GM12878 (cell line): ENCODE measurements around the gene GBGT1. TPM values are rescaled to one million over a fixed set of nuclear protein-coding genes. Genes with fewer than 3 reads are reported as not detected.

Experiments
- ATAC-seq: fragments of 200-7000 bp; cut with Tn5 transposase; 3 replicates; pipeline ENCODE4 v1.9.1; 2020; ENCODE audit warnings: mild to moderate bottlenecking, moderate library complexity
- BruUV-seq: library from RNA; stranded (reverse); fragments of 400-500 nt; replicated peaks from 2 replicates; lab custom pipeline; 2021; lab: Mats Ljungman, UMichigan
- CTCF ChIA-PET: fragments of 300-600 bp; sonication (Branson Sonifier 250); formaldehyde crosslinking; extraction: SDS; loops from one replicate; lab custom pipeline; 2021; ENCODE audit warnings: inconsistent platforms; lab: Yijun Ruan, JAX
- POLR2A ChIA-PET: fragments of 350-600 bp; formaldehyde crosslinking; extraction: SDS; loops from one replicate; lab custom pipeline; 2021; ENCODE audit warnings: inconsistent platforms; lab: Charles Lee
- RAD21 ChIA-PET: fragments of 300-600 bp; sonication (Branson Sonifier 250); formaldehyde crosslinking; loops from one replicate; lab custom pipeline; 2023; ENCODE audit warnings: antibody characterized with exemption; ENCODE audit not compliant: unreplicated experiment; lab: Charles Lee
- SMC1A ChIA-PET: fragments of 300-600 bp; sonication (Branson Sonifier 250); formaldehyde crosslinking; loops from one replicate; lab custom pipeline; 2023; ENCODE audit not compliant: unreplicated experiment, uncharacterized antibody; lab: Charles Lee
- DNase-seq: peaks from one replicate; pipeline ENCODE4 v3.0.0-alpha.2; 2011; ENCODE audit warnings: low read depth, low spot score
- FAIRE-seq: peaks from 3 replicates; lab custom pipeline; 2011; peaks lifted over from hg19 to GRCh38; lab: Jason Lieb, UNC
- H2AFZ ChIP-seq: 2 replicates; pipeline ENCODE4 v1.6.0; 2011; ENCODE audit warnings: low read depth, low read length, control low read depth; ENCODE audit not compliant: control insufficient read depth
- H3K27ac ChIP-seq: 2 replicates; pipeline ENCODE4 v1.5.1; 2011; ENCODE audit warnings: control low read depth; ENCODE audit not compliant: control insufficient read depth, insufficient read depth
- H3K27me3 ChIP-seq, 2 experiments: replicated peaks in 1 of 2; 2 replicates each; pipeline versions ENCODE4 v1.6.0 to v1.6.1; 2011; ENCODE audit warnings: low read length in 1 of 2; ENCODE audit not compliant: control insufficient read depth in 2 of 2, insufficient read depth in 2 of 2
- H3K36me3 ChIP-seq, 2 experiments: 2 replicates each; pipeline ENCODE4 v1.5.1; 2011; ENCODE audit warnings: low read length in 1 of 2; ENCODE audit not compliant: control insufficient read depth in 2 of 2, insufficient read depth in 2 of 2
- H3K4me1 ChIP-seq: 2 replicates; pipeline ENCODE4 v1.6.1; 2011; ENCODE audit warnings: mild to moderate bottlenecking, low read length, moderate library complexity, mixed read lengths; ENCODE audit not compliant: control insufficient read depth, insufficient read depth
- H3K4me2 ChIP-seq: 2 replicates; pipeline ENCODE4 v1.6.0; 2011; ENCODE audit warnings: control low read depth; ENCODE audit not compliant: control insufficient read depth, insufficient read depth
- H3K4me3 ChIP-seq: fragments of 200-600 bp; sonication (generic); 2 replicates; pipeline ENCODE4 v1.5.1; 2016
- H3K79me2 ChIP-seq: 2 replicates; pipeline ENCODE4 v1.6.0; 2011; ENCODE audit warnings: low read length; ENCODE audit not compliant: control insufficient read depth, insufficient read depth
- H3K9ac ChIP-seq: 2 replicates; pipeline ENCODE4 v1.8.0; 2011; ENCODE audit warnings: low read length, control low read depth, mixed read lengths; ENCODE audit not compliant: control insufficient read depth, insufficient read depth
- H3K9me3 ChIP-seq: replicated peaks from 3 replicates; pipeline ENCODE4 v1.5.1; 2011; ENCODE audit warnings: mild to moderate bottlenecking, low read length; ENCODE audit not compliant: control insufficient read depth, insufficient read depth
- H4K20me1 ChIP-seq: 2 replicates; pipeline ENCODE4 v1.6.0; 2011; ENCODE audit not compliant: control insufficient read depth, insufficient read depth
- CBX3 ChIP-seq: fragments of 200-600 bp; sonication (generic); IDR thresholded peaks from 2 replicates; pipeline ENCODE4 v1.6.1; 2016; ENCODE audit warnings: low read depth, borderline replicate concordance
- CHD1 ChIP-seq: IDR thresholded peaks from 2 replicates; pipeline ENCODE4 v1.6.1; 2012; ENCODE audit warnings: low read depth, low read length, improper control_type of control experiment
- EGR1 ChIP-seq, 2 experiments: IDR thresholded peaks; 1 replicate in 1 of 2; 2 replicates in 1 of 2; pipeline ENCODE4 v1.6.1; 2011 to 2012; ENCODE audit warnings: low read depth in 2 of 2, low read length in 2 of 2, borderline replicate concordance in 1 of 2, mild to moderate bottlenecking in 1 of 2, moderate library complexity in 1 of 2
- GABPA ChIP-seq: IDR thresholded peaks from 2 replicates; pipeline ENCODE4 v1.6.1; 2014; ENCODE audit warnings: antibody characterized with exemption, low read depth, mild to moderate bottlenecking, inconsistent platforms
- LARP7 ChIP-seq: fragments of 450-650 bp; IDR thresholded peaks from 2 replicates; pipeline ENCODE4 v1.6.1; 2017; ENCODE audit warnings: mild to moderate bottlenecking
- MXI1 ChIP-seq: fragments of 150-350 bp; IDR thresholded peaks from 2 replicates; pipeline ENCODE4 v1.6.1; 2011; ENCODE audit warnings: low read depth, mild to moderate bottlenecking, inconsistent platforms, low read length, improper control_type of control experiment
- POLR2AphosphoS2 ChIP-seq: IDR thresholded peaks from 2 replicates; pipeline ENCODE4 v1.6.1; 2011; ENCODE audit warnings: low read depth, mild to moderate bottlenecking, low read length, improper control_type of control experiment, moderate library complexity
- RCOR1 ChIP-seq: conservative IDR thresholded peaks from 2 replicates; pipeline ENCODE4 v1.6.1; 2012; ENCODE audit warnings: low read depth, low read length, improper control_type of control experiment
- SP1 ChIP-seq: IDR thresholded peaks from one replicate; pipeline ENCODE4 v1.6.1; 2011; ENCODE audit warnings: low read depth, low read length
- SRF ChIP-seq, 2 experiments: IDR thresholded peaks; 2 replicates each; pipeline ENCODE4 v1.6.1; 2011; ENCODE audit warnings: low read depth in 2 of 2, low read length in 2 of 2, mild to moderate bottlenecking in 1 of 2, moderate library complexity in 1 of 2
- TCF3 ChIP-seq: IDR thresholded peaks from 2 replicates; pipeline ENCODE4 v1.6.1; 2012; ENCODE audit warnings: low read depth, mild to moderate bottlenecking, low read length, borderline replicate concordance; ENCODE audit not compliant: insufficient read depth
- ZNF207 ChIP-seq: fragments of 450-650 bp; IDR thresholded peaks from 2 replicates; pipeline ENCODE4 v1.6.1; 2014; ENCODE audit warnings: antibody characterized with exemption, mild to moderate bottlenecking, borderline replicate concordance
- WGBS: methylation state at CpG from one replicate; pipeline ENCODE4 v1.1.6; 2016; ENCODE audit warnings: low lambda C conversion rate; ENCODE audit not compliant: insufficient replicate concordance, insufficient coverage; ENCODE audit errors: missing lambda C conversion rate; 5-methylcytosine and 5-hydroxymethylcytosine counted together
- in situ Hi-C: fragments of 300-500 bp; cut with MboI; formaldehyde crosslinking; loops from 9 replicates; pipeline ENCODE4 v1.14.3; 2018; ENCODE audit warnings: mixed read lengths
- intact Hi-C: fragments of 100-400 bp; cut with micrococcal nuclease; formaldehyde crosslinking; loops from one replicate; pipeline ENCODE4 v1.14.2; 2022; ENCODE audit not compliant: unreplicated experiment
- polyA plus RNA-seq, 11 experiments: library from polyadenylated mRNA; depleted of rRNA in 4 of 11; unstranded in 6 of 11; stranded (reverse) in 5 of 11; fragments of >200 nt; fragmentation: Nextera tagmentation in 4 of 11; fragmentation: Illumina TruSeq in 1 of 11; extraction: Ambion mirVana in 4 of 11; extraction: Trizol in 1 of 11; gene quantifications; 1 replicate in 1 of 11; 2 replicates in 10 of 11; pipeline versions ENCODE4 v1.2.1 to v1.2.3, GENCODE V29; 2011 to 2016; ENCODE audit warnings: inconsistent platforms in 2 of 11, missing spikeins in 2 of 11, low read depth in 1 of 11
- total RNA-seq, 4 experiments: library from RNA; depleted of rRNA in 3 of 4; stranded (reverse); fragments of >200 nt in 3 of 4; fragmentation: Illumina TruSeq in 1 of 4; extraction: Trizol in 1 of 4; gene quantifications; 2 replicates each; pipeline versions ENCODE4 v1.2.1 to v1.2.3, GENCODE V29; 2013 to 2021
- TF ChIP-seq, protein P1 (sequence below): fragments of 450-650 bp; IDR thresholded peaks from 2 replicates; pipeline ENCODE4 v1.6.1; 2017; ENCODE audit warnings: mild to moderate bottlenecking
- TF ChIP-seq, protein P2 (sequence below): IDR thresholded peaks from 2 replicates; pipeline ENCODE4 v1.6.1; 2012; ENCODE audit warnings: improper control_type of control experiment, low read depth, low read length; ENCODE audit not compliant: insufficient replicate concordance

Gene GBGT1
- total and polyA plus RNA-seq, 10 of the 15 experiments (the other 5 are each of a cell fraction or from before 2014, with no cell fraction given): 0.08 to 1.9 (median 0.49) TPM

DNA sequence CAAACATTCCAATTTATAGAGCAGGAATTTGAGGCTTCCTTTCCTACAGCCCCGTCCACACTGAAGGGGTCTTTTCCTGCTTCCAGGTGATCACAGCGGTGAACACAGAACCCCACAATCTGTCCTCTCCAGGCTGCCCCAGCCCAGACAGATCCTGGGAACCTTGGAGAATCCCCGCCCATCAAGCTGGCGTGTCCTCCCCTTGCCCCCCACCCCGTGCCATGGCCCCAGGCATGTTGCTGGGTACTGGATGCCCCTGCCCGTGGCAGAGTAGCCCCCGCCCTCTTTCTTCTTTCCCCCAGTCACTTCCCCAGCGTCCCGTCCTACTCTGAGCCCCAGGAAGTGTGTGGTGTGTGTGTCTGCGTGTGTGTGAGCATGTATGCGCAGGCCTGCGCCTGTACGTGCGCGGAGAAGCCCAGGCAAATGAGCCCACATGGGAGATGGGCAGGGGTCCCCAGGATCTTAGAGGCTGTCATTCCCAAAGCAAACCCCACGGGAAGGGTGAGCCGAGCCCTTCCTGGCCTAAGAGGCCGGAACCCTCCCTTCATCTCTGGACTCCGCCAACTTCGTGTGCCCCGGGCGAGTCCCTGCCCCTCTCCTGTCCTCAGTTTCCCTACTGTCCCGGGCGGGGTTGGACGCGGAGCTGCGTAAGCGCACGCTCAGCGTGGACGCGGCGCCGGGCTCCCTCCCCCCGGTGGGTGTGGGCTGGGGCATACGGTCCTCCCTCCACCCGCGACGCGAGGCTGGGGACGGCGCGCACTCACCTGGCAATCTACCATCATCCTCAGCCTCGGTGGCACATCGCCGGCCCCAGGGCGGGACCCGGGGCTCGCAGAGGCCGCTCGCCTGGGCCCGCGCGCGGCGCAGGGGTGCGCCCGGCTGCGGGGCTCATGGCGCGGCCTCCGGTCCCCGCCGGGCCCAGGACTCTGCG, 15.2 kb downstream of the GBGT1 start:
- H3K79me2 ChIP-seq: peaks cover 42% of the 10 kb centered on the region
- intact Hi-C loops (loop anchor here (1.0 to 5.0 kb wide), 2 partner anchors 27 to 126 kb away; partner anchors contain the start of gene RALGDS), in situ Hi-C loops (loop anchor here (5.0 to 25.0 kb wide), 2 partner anchors 41 to 1886 kb away; no protein-coding TSS in a partner anchor)
- H2AFZ ChIP-seq: peak overlapping the region; percentile 8
- H3K9me3 ChIP-seq: no peaks in the 10 kb centered on the region
- DNase-seq (no peak), ATAC-seq (peak; percentile 32), FAIRE-seq (peak; percentile 13)
- ChIA-PET POLR2A (interaction anchor here (1.0 to 3.2 kb wide), 4 partner anchors 29 to 337 kb away, joined by 4 to 20 read pairs (median 11); partner anchors contain the start of gene RALGDS), RAD21 (interaction anchor here (0.7 to 8.2 kb wide), 10 partner anchors 11 to 311 kb away, joined by 3 to 219 read pairs (median 6); partner anchors contain the start of genes CACFD1, GTF3C5 and RALGDS), SMC1A (interaction anchor here (1.0 to 6.0 kb wide), 12 partner anchors 8 to 174 kb away, joined by 3 to 48 read pairs (median 6); no protein-coding TSS in a partner anchor), CTCF (interaction anchor here (0.6 to 8.7 kb wide), 25 partner anchors 7 to 329 kb away, joined by 3 to 401 read pairs (median 6); partner anchors contain the start of genes GFI1B, GTF3C5 and RALGDS)
- peak overlapping the region; percentile 65 for H3K9ac ChIP-seq
- H4K20me1 ChIP-seq: no peaks in the 10 kb centered on the region
- peak overlapping the region; percentile 78 for H3K4me3 ChIP-seq
- H3K4me1 ChIP-seq: peaks cover 20% of the 10 kb centered on the region
- H3K27ac ChIP-seq: peak overlapping the region; percentile 72
- no TSS peak for BruUV-seq
- H3K27me3 ChIP-seq: no peaks in the 10 kb centered on the region
- peak overlapping the region; percentile 94 for H3K4me2 ChIP-seq
- no peaks in the 10 kb centered on the region for H3K36me3 ChIP-seq
- whole genome bisulfite sequencing: under 1% methylated on average over 39 of the region's 65 CpGs
- peak; percentile 27; the same call in 1 of the 2 replicates for TF ChIP-seq POLR2AphosphoS2
- TF ChIP-seq, protein P1, sequence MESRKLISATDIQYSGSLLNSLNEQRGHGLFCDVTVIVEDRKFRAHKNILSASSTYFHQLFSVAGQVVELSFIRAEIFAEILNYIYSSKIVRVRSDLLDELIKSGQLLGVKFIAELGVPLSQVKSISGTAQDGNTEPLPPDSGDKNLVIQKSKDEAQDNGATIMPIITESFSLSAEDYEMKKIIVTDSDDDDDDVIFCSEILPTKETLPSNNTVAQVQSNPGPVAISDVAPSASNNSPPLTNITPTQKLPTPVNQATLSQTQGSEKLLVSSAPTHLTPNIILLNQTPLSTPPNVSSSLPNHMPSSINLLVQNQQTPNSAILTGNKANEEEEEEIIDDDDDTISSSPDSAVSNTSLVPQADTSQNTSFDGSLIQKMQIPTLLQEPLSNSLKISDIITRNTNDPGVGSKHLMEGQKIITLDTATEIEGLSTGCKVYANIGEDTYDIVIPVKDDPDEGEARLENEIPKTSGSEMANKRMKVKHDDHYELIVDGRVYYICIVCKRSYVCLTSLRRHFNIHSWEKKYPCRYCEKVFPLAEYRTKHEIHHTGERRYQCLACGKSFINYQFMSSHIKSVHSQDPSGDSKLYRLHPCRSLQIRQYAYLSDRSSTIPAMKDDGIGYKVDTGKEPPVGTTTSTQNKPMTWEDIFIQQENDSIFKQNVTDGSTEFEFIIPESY: no peak
- TF ChIP-seq GABPA: no peak
- peak; percentile 31; the same call in 1 of the 2 replicates for TF ChIP-seq MXI1
- no peak for TF ChIP-seq SP1
- TF ChIP-seq CBX3: no peak
- TF ChIP-seq, protein P2, sequence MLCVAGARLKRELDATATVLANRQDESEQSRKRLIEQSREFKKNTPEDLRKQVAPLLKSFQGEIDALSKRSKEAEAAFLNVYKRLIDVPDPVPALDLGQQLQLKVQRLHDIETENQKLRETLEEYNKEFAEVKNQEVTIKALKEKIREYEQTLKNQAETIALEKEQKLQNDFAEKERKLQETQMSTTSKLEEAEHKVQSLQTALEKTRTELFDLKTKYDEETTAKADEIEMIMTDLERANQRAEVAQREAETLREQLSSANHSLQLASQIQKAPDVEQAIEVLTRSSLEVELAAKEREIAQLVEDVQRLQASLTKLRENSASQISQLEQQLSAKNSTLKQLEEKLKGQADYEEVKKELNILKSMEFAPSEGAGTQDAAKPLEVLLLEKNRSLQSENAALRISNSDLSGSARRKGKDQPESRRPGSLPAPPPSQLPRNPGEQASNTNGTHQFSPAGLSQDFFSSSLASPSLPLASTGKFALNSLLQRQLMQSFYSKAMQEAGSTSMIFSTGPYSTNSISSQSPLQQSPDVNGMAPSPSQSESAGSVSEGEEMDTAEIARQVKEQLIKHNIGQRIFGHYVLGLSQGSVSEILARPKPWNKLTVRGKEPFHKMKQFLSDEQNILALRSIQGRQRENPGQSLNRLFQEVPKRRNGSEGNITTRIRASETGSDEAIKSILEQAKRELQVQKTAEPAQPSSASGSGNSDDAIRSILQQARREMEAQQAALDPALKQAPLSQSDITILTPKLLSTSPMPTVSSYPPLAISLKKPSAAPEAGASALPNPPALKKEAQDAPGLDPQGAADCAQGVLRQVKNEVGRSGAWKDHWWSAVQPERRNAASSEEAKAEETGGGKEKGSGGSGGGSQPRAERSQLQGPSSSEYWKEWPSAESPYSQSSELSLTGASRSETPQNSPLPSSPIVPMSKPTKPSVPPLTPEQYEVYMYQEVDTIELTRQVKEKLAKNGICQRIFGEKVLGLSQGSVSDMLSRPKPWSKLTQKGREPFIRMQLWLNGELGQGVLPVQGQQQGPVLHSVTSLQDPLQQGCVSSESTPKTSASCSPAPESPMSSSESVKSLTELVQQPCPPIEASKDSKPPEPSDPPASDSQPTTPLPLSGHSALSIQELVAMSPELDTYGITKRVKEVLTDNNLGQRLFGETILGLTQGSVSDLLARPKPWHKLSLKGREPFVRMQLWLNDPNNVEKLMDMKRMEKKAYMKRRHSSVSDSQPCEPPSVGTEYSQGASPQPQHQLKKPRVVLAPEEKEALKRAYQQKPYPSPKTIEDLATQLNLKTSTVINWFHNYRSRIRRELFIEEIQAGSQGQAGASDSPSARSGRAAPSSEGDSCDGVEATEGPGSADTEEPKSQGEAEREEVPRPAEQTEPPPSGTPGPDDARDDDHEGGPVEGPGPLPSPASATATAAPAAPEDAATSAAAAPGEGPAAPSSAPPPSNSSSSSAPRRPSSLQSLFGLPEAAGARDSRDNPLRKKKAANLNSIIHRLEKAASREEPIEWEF: no peak
- TF ChIP-seq ZNF207: peak; percentile 69; the same call in 1 of the 2 replicates
- peak; percentile 39 for TF ChIP-seq LARP7
- TF ChIP-seq CHD1: peak; percentile 70; the same call in 1 of the 2 replicates
- no peak for TF ChIP-seq TCF3
- 0 out of 2 replicates have a peak, but pooled peaks have one; percentile 44 for TF ChIP-seq RCOR1
- 0 out of 3 replicates have a peak, but pooled peaks of 1 of the 2 experiments have one; percentile 3 for TF ChIP-seq EGR1 (IDR thresholded peaks at IDR 0.05; ENCODE audit: borderline replicate concordance in 1 of 2, low read depth in 2 of 2, low read length in 2 of 2)
- TF ChIP-seq SRF (IDR thresholded peaks at IDR 0.05; ENCODE audit: low read depth in 2 of 2, low read length in 2 of 2): no peak
